OCI-LY7 (cell line): Measurements from ENCODE around the gene CCL1.

Source experiments
- EZH2phosphoT487 ChIP-seq: fragments of 200-600 bp; sonication (generic); IDR thresholded peaks from 2 replicates; pipeline ENCODE4 v1.6.1; 2018; ENCODE audit warnings: low read depth, borderline replicate concordance, mild to moderate bottlenecking, mixed run types, antibody characterized with exemption, low read length, moderate library complexity, mixed read lengths
- TF ChIP-seq, protein P1 (sequence below): fragments of 200-600 bp; sonication (generic); conservative IDR thresholded peaks from 2 replicates; pipeline ENCODE4 v1.5.1; 2014; ENCODE audit warnings: mild to moderate bottlenecking, antibody characterized with exemption, low read length, moderate library complexity, mixed read lengths

DNA sequence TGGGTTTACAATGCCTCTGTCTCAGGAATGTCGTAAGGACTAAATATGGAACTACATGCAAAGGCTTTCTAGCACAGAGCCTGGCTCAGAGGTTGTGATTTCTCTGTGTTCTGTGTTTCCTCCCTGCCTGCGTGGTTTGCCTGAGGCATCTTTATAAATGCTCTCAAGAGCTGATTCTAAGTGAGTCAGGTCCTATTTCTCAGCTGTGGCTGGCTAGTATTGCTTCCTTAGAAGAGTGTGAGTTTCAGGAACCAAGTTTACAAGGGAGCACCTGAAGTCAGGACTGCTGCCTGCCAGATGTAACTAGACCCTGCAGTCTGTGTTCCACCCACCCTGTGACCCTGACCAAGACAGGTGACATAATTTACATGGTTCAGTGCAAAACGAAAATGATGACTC lies 8.0 kb upstream of the CCL1 start:
- TF ChIP-seq, protein P1, sequence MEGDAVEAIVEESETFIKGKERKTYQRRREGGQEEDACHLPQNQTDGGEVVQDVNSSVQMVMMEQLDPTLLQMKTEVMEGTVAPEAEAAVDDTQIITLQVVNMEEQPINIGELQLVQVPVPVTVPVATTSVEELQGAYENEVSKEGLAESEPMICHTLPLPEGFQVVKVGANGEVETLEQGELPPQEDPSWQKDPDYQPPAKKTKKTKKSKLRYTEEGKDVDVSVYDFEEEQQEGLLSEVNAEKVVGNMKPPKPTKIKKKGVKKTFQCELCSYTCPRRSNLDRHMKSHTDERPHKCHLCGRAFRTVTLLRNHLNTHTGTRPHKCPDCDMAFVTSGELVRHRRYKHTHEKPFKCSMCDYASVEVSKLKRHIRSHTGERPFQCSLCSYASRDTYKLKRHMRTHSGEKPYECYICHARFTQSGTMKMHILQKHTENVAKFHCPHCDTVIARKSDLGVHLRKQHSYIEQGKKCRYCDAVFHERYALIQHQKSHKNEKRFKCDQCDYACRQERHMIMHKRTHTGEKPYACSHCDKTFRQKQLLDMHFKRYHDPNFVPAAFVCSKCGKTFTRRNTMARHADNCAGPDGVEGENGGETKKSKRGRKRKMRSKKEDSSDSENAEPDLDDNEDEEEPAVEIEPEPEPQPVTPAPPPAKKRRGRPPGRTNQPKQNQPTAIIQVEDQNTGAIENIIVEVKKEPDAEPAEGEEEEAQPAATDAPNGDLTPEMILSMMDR: no peak
- TF ChIP-seq EZH2phosphoT487: no peak
